K562 (cell line): ENCODE results near the gene CIAO3. TPM values are rescaled to one million over a fixed set of nuclear protein-coding genes. Genes with fewer than 3 reads are reported as not detected.
A peak's percentile ranks its signal among the peaks of the same experiment; 100 is the strongest.

Source experiments
- BRD9 ChIP-seq: fragments of 450-650 bp; IDR thresholded peaks from 2 replicates; pipeline ENCODE4 v1.6.1; 2018; ENCODE audit warnings: low read depth; ENCODE audit not compliant: partially characterized antibody
- CHD4 ChIP-seq: fragments of 200-600 bp; sonication (generic); IDR thresholded peaks from 3 replicates; pipeline ENCODE4 v1.6.1; 2012; ENCODE audit warnings: low read depth, mild to moderate bottlenecking, mixed read lengths, low read length, inconsistent platforms; ENCODE audit not compliant: insufficient read depth, insufficient replicate concordance, poor library complexity, severe bottlenecking
- NR3C1 ChIP-seq: sonication (generic); formaldehyde crosslinking; IDR thresholded peaks from 2 replicates; pipeline ENCODE4 v1.8.1; 2022; ENCODE audit warnings: missing genetic modification reagents
- TAF1 ChIP-seq: IDR thresholded peaks from 2 replicates; pipeline ENCODE4 v1.6.1; 2011; ENCODE audit warnings: mild to moderate bottlenecking, low read length, moderate library complexity; ENCODE audit not compliant: insufficient read depth, control insufficient read depth, severe bottlenecking; ENCODE audit errors: extremely low read depth
- ZNF318 ChIP-seq, 2 experiments: fragments of 450-650 bp; IDR thresholded peaks; 2 replicates each; pipeline ENCODE4 v1.6.1; 2016; ENCODE audit warnings: mild to moderate bottlenecking in 2 of 2, borderline replicate concordance in 1 of 2, low read depth in 1 of 2, moderate library complexity in 1 of 2
- ZNF395 ChIP-seq: fragments of 200-800 bp; sonication (Bioruptor generic); IDR thresholded peaks from 2 replicates; pipeline ENCODE4 v1.6.1; 2017; ENCODE audit warnings: missing genetic modification characterization, missing compliant biosample characterization
- ZNF507 ChIP-seq: conservative IDR thresholded peaks from 2 replicates; pipeline ENCODE4 v1.6.1; 2017; ENCODE audit warnings: missing genetic modification characterization, missing compliant biosample characterization
- polyA plus RNA-seq, 8 experiments: library from polyadenylated mRNA; depleted of rRNA in 4 of 8; stranded (reverse) in 5 of 8; unstranded in 3 of 8; fragments of >200 nt; fragmentation: Nextera tagmentation in 2 of 8; fragmentation: Illumina TruSeq in 1 of 8; extraction: Ambion mirVana in 2 of 8; extraction: Trizol in 1 of 8; gene quantifications; 2 replicates each; pipeline versions ENCODE4 v1.2.1 to v1.2.3, GENCODE V29; 2011 to 2014; ENCODE audit warnings: inconsistent platforms in 1 of 8, missing spikeins in 1 of 8
- total RNA-seq, 7 experiments: library from RNA; depleted of rRNA in 6 of 7; stranded (reverse); fragments of >200 nt in 6 of 7; fragmentation: Illumina TruSeq in 2 of 7; extraction: Trizol in 2 of 7; gene quantifications; 2 replicates each; pipeline versions ENCODE4 v1.2.1 to v1.2.3, GENCODE V29; 2011 to 2021; ENCODE audit warnings: low replicate concordance in 1 of 7
- TF ChIP-seq, protein P1 (sequence below): sonication (generic); formaldehyde crosslinking; IDR thresholded peaks from 2 replicates; pipeline ENCODE4 v1.8.0; 2022; ENCODE audit warnings: mild to moderate bottlenecking, missing genetic modification reagents

Gene CIAO3
- total and polyA plus RNA-seq, 9 of the 15 experiments (the other 6 are each of a cell fraction or from before 2014, with no cell fraction given) = 2.2 to 35.6 (median 18.7) TPM

DNA sequence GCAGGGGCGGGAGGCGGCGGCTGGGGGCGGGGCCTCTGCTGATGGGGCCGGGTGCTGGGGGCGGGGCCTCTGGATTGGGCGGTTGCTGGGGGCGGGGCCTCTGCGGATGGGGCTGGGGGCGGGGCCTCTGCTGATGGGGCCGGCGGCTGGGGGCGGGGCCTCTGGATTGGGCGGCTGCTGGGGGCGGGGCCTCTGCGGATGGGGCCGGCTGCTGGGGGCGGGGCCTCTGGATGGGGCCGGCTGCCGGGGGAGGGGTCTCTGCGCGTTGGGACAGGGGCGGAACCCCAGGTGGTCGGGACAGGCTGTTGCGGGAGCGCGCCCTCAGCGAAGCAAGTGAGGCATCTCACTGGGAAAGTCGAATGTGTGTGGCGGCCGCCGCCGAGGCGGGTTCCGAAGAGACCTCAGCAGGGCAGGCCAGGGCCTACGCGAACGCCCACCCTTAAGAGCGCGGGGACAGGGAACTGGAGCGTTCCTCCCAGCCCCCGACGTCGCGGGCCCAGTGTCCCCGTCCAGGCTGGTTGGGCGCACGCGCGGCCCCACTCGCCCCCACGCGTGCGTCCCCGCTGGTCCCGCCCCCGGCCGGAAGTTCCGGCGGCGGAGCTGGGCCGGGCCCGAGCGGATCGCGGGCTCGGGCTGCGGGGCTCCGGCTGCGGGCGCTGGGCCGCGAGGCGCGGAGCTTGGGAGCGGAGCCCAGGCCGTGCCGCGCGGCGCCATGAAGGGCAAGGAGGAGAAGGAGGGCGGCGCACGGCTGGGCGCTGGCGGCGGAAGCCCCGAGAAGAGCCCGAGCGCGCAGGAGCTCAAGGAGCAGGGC is 60.8 kb downstream of the CIAO3 start, which contains the start of gene STUB1 (continued):
- TF ChIP-seq ZNF318 (IDR thresholded peaks at IDR 0.05; ENCODE audit: borderline replicate concordance in 1 of 2, low read depth in 1 of 2) = no peak
- TF ChIP-seq ZNF395 (CRISPR knock-in tag) = no peak
- TF ChIP-seq ZNF507 (tag) = no peak
- peak; percentile 39 for TF ChIP-seq TAF1
- no peak for TF ChIP-seq CHD4
- no peak for TF ChIP-seq NR3C1
- no peak for TF ChIP-seq BRD9
- TF ChIP-seq, protein P1, sequence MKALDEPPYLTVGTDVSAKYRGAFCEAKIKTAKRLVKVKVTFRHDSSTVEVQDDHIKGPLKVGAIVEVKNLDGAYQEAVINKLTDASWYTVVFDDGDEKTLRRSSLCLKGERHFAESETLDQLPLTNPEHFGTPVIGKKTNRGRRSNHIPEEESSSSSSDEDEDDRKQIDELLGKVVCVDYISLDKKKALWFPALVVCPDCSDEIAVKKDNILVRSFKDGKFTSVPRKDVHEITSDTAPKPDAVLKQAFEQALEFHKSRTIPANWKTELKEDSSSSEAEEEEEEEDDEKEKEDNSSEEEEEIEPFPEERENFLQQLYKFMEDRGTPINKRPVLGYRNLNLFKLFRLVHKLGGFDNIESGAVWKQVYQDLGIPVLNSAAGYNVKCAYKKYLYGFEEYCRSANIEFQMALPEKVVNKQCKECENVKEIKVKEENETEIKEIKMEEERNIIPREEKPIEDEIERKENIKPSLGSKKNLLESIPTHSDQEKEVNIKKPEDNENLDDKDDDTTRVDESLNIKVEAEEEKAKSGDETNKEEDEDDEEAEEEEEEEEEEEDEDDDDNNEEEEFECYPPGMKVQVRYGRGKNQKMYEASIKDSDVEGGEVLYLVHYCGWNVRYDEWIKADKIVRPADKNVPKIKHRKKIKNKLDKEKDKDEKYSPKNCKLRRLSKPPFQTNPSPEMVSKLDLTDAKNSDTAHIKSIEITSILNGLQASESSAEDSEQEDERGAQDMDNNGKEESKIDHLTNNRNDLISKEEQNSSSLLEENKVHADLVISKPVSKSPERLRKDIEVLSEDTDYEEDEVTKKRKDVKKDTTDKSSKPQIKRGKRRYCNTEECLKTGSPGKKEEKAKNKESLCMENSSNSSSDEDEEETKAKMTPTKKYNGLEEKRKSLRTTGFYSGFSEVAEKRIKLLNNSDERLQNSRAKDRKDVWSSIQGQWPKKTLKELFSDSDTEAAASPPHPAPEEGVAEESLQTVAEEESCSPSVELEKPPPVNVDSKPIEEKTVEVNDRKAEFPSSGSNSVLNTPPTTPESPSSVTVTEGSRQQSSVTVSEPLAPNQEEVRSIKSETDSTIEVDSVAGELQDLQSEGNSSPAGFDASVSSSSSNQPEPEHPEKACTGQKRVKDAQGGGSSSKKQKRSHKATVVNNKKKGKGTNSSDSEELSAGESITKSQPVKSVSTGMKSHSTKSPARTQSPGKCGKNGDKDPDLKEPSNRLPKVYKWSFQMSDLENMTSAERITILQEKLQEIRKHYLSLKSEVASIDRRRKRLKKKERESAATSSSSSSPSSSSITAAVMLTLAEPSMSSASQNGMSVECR (CRISPR knock-in tag) = no peak; the same call in none of the 2 replicates
